HepG2 (cell line): ENCODE results near the gene PRKN. TPM values are rescaled to one million over a fixed set of nuclear protein-coding genes. Genes with fewer than 3 reads are reported as not detected.

Experiments used
- ATAC-seq: fragments of 200-7000 bp; cut with Tn5 transposase; 3 replicates; pipeline ENCODE4 v1.9.1; 2020; ENCODE audit warnings: mild to moderate bottlenecking, moderate library complexity
- BruUV-seq: library from RNA; stranded (reverse); fragments of 400-500 nt; replicated peaks from 2 replicates; lab custom pipeline; 2021; lab: Mats Ljungman, UMichigan
- CTCF ChIA-PET: fragments of 300-600 bp; formaldehyde crosslinking; extraction: SDS; loops from one replicate; lab custom pipeline; 2021; ENCODE audit warnings: low total read pairs, inconsistent platforms, low intra/inter-chr PET ratio; lab: Yijun Ruan, JAX
- POLR2A ChIA-PET: fragments of 350-600 bp; sonication (Branson Sonifier 250); formaldehyde crosslinking; loops from one replicate; lab custom pipeline; 2020; ENCODE audit warnings: antibody characterized with exemption, inconsistent platforms; lab: Yijun Ruan, JAX
- DNase-seq: peaks from one replicate; pipeline ENCODE4 v3.0.0-alpha.2; 2015; ENCODE audit warnings: low spot score
- FAIRE-seq: peaks from 3 replicates; lab custom pipeline; 2011; peaks lifted over from hg19 to GRCh38; lab: Jason Lieb, UNC
- H2AFZ ChIP-seq: one replicate; pipeline ENCODE4 v1.6.1; 2011; ENCODE audit warnings: low read length, inconsistent platforms
- H3K27ac ChIP-seq: fragments of 300-600 bp; 3 replicates; pipeline ENCODE4 v1.8.0; 2011; ENCODE audit warnings: mixed run types, mild to moderate bottlenecking, mixed read lengths, low read length, inconsistent platforms; ENCODE audit not compliant: insufficient read depth; ENCODE audit errors: extremely low read length
- H3K27me3 ChIP-seq, 2 experiments: fragments of 200-600 bp in 1 of 2; 2 replicates in 1 of 2; 3 replicates in 1 of 2; pipeline versions ENCODE4 v1.6.0 to v1.8.0; 2011; ENCODE audit warnings: low read length in 2 of 2, mild to moderate bottlenecking in 2 of 2, moderate library complexity in 2 of 2, inconsistent platforms in 1 of 2; ENCODE audit not compliant: insufficient read depth in 2 of 2, control insufficient read depth in 1 of 2
- H3K36me3 ChIP-seq, 2 experiments: fragments of 200-600 bp in 1 of 2; replicated peaks in 1 of 2; 2 replicates in 1 of 2; 3 replicates in 1 of 2; pipeline versions ENCODE4 v1.5.1 to v1.8.0; 2011; ENCODE audit warnings: low read length in 2 of 2, inconsistent platforms in 1 of 2; ENCODE audit not compliant: insufficient read depth in 2 of 2, control insufficient read depth in 1 of 2
- H3K4me1 ChIP-seq: 2 replicates; pipeline ENCODE4 v1.5.1; 2012; ENCODE audit warnings: low read length, inconsistent platforms; ENCODE audit not compliant: insufficient read depth
- H3K4me2 ChIP-seq: 2 replicates; pipeline ENCODE4 v1.6.0; 2011; ENCODE audit warnings: low read depth, low read length, inconsistent platforms
- H3K4me3 ChIP-seq, 3 experiments: fragments of 200-600 bp in 1 of 3; sonication (generic), shearing (Covaris generic) in 1 of 3; replicated peaks in 1 of 3; 2 replicates each; pipeline ENCODE4 v1.5.1; 2011 to 2016; ENCODE audit warnings: low read length in 3 of 3, inconsistent platforms in 2 of 3, low read depth in 2 of 3, mild to moderate bottlenecking in 2 of 3, control low read depth in 1 of 3, mixed read lengths in 1 of 3; ENCODE audit not compliant: insufficient read depth in 1 of 3
- H3K79me2 ChIP-seq: one replicate; pipeline ENCODE4 v1.6.1; 2011; ENCODE audit warnings: low read length, inconsistent platforms; ENCODE audit not compliant: insufficient read depth
- H3K9ac ChIP-seq: 2 replicates; pipeline ENCODE4 v1.6.0; 2011; ENCODE audit warnings: mild to moderate bottlenecking, low read depth, low read length, inconsistent platforms; ENCODE audit not compliant: insufficient read depth
- H3K9me3 ChIP-seq: 2 replicates; pipeline ENCODE4 v1.5.1; 2012; ENCODE audit warnings: mild to moderate bottlenecking, low read length
- H4K20me1 ChIP-seq: 2 replicates; pipeline ENCODE4 v1.6.0; 2011; ENCODE audit warnings: inconsistent platforms, mild to moderate bottlenecking, low read length, moderate library complexity; ENCODE audit not compliant: insufficient read depth
- ARID2 ChIP-seq: sonication (generic); formaldehyde crosslinking; IDR thresholded peaks from 2 replicates; pipeline ENCODE4 v1.8.1; 2022; ENCODE audit warnings: mild to moderate bottlenecking, missing genetic modification reagents, borderline replicate concordance
- ELF3 ChIP-seq: IDR thresholded peaks from 2 replicates; pipeline ENCODE4 v1.6.1; 2016; ENCODE audit warnings: missing genetic modification reagents, missing compliant biosample characterization
- EP300 ChIP-seq, 3 experiments: sonication (generic) in 1 of 3; formaldehyde crosslinking in 1 of 3; IDR thresholded peaks; 2 replicates each; pipeline versions ENCODE4 v1.5.1 to v1.6.1; 2011 to 2020; ENCODE audit warnings: low read depth in 2 of 3, low read length in 2 of 3, borderline replicate concordance in 1 of 3, improper control_type of control experiment in 1 of 3, mild to moderate bottlenecking in 1 of 3, missing genetic modification reagents in 1 of 3, moderate library complexity in 1 of 3
- ERF ChIP-seq: IDR thresholded peaks from 2 replicates; pipeline ENCODE4 v1.6.1; 2018; ENCODE audit warnings: missing biosample characterization, missing genetic modification reagents
- GATAD1 ChIP-seq: IDR thresholded peaks from 2 replicates; pipeline ENCODE4 v1.6.1; 2016; ENCODE audit warnings: missing genetic modification reagents, missing compliant biosample characterization
- KAT8 ChIP-seq: IDR thresholded peaks from 2 replicates; pipeline ENCODE4 v1.6.1; 2016; ENCODE audit warnings: missing genetic modification reagents, missing compliant biosample characterization
- PAX8 ChIP-seq: sonication (generic); formaldehyde crosslinking; IDR thresholded peaks from 2 replicates; pipeline ENCODE4 v1.8.0; 2022; ENCODE audit warnings: mild to moderate bottlenecking, missing genetic modification reagents, borderline replicate concordance
- PCBP2 ChIP-seq: fragments of 200-400 bp; formaldehyde crosslinking; optimal IDR thresholded peaks from 2 replicates; pipeline ENCODE3; 2018; ENCODE audit warnings: low read length, low read depth; ENCODE audit not compliant: poor library complexity, severe bottlenecking
- SIN3B ChIP-seq: fragments of 150-350 bp; IDR thresholded peaks from 2 replicates; pipeline ENCODE4 v1.6.1; 2014; ENCODE audit warnings: low read length
- ZBTB38 ChIP-seq: sonication (generic); formaldehyde crosslinking; IDR thresholded peaks from 2 replicates; pipeline ENCODE4 v1.5.1; 2020; ENCODE audit warnings: mild to moderate bottlenecking, missing genetic modification reagents
- ZNF616 ChIP-seq: sonication (generic); formaldehyde crosslinking; IDR thresholded peaks from 2 replicates; pipeline ENCODE4 v1.5.0; 2020; ENCODE audit warnings: low read depth, mild to moderate bottlenecking, missing genetic modification reagents
- ZNF709 ChIP-seq: sonication (generic); formaldehyde crosslinking; IDR thresholded peaks from 2 replicates; pipeline ENCODE4 v1.5.0; 2020; ENCODE audit warnings: mild to moderate bottlenecking, missing genetic modification reagents
- WGBS: methylation state at CpG from one replicate; pipeline ENCODE4 v1.1.6; 2017; ENCODE audit warnings: low lambda C conversion rate; 5-methylcytosine and 5-hydroxymethylcytosine counted together
- in situ Hi-C: cut with HindIII; loops from 2 replicates; pipeline ENCODE4 v1.10.0; 2017; ENCODE audit warnings: low pct_unique_long_range_greater_than_20kb; ENCODE audit not compliant: extremely low pct_ligation_motif_present
- intact Hi-C: fragments of 100-400 bp; cut with micrococcal nuclease; formaldehyde crosslinking; loops from one replicate; pipeline ENCODE4 v1.10.0; 2022; ENCODE audit not compliant: unreplicated experiment
- polyA plus RNA-seq, 8 experiments: library from polyadenylated mRNA; depleted of rRNA in 3 of 8; stranded (reverse) in 7 of 8; unstranded in 1 of 8; fragments of >200 nt; fragmentation: Illumina TruSeq in 4 of 8; extraction: Trizol in 4 of 8; gene quantifications; 2 replicates each; pipeline versions ENCODE4 v1.2.1 to v1.2.3, GENCODE V29; 2011 to 2016; ENCODE audit warnings: low read depth in 4 of 8, missing spikeins in 1 of 8, mixed read lengths in 1 of 8; ENCODE audit not compliant: insufficient read depth in 1 of 8
- total RNA-seq, 5 experiments: library from RNA; depleted of rRNA; stranded (reverse); fragments of >200 nt; fragmentation: Illumina TruSeq; extraction: Trizol; gene quantifications; 2 replicates each; pipeline ENCODE4 v1.2.3, GENCODE V29; 2016; ENCODE audit warnings: low read depth in 1 of 5
- TF ChIP-seq, protein P1 (sequence below): sonication (generic); formaldehyde crosslinking; IDR thresholded peaks from 2 replicates; pipeline ENCODE4 v1.4.0; 2020; ENCODE audit warnings: missing genetic modification reagents
- TF ChIP-seq, protein P2 (sequence below): sonication (generic); formaldehyde crosslinking; IDR thresholded peaks from 2 replicates; pipeline ENCODE4 v1.5.1; 2020; ENCODE audit warnings: missing genetic modification reagents, mild to moderate bottlenecking, borderline replicate concordance
- TF ChIP-seq, protein P3 (sequence below): fragments of 450-650 bp; IDR thresholded peaks from 2 replicates; pipeline ENCODE4 v1.6.1; 2017; ENCODE audit warnings: mild to moderate bottlenecking
- TF ChIP-seq, protein P4 (sequence below): sonication (generic); formaldehyde crosslinking; IDR thresholded peaks from 2 replicates; pipeline ENCODE4 v1.4.0; 2020; ENCODE audit warnings: missing genetic modification reagents, borderline replicate concordance

PRKN gene
- total and polyA plus RNA-seq, 2 of the 13 experiments (the other 11 are each of a cell fraction or from before 2014, with no cell fraction given): 0.31 to 0.44 TPM

GRCh38 chr6:162156146-162156545 is 571.4 kb downstream of the PRKN start:
- in situ Hi-C loops: no loop called here
- Histone ChIP-seq H3K36me3 (no peaks in the 10 kb centered on the region), H3K4me1 (no peaks in the 10 kb centered on the region), H3K27me3 (no peaks in the 10 kb centered on the region), H2AFZ (no peak overlapping the region), H3K9me3 (peaks cover 6% of the 10 kb centered on the region; the same call in 1 of the 2 replicates), H3K79me2 (no peaks in the 10 kb centered on the region), H4K20me1 (no peaks in the 10 kb centered on the region), H3K4me2 (no peak overlapping the region), H3K27ac (no peak overlapping the region), H3K9ac (no peak overlapping the region), H3K4me3 (no peak overlapping the region)
- ATAC-seq: no peak
- DNase-seq: no peak
- ChIA-PET POLR2A (no interaction called here), CTCF (no interaction called here)
- intact Hi-C loops: no loop called here
- WGBS: 3% methylated on average over 2 of the region's 2 CpGs
- no TSS peak for BruUV-seq
- FAIRE-seq: no peak
- no peak for TF ChIP-seq PCBP2
- TF ChIP-seq KAT8: no peak
- TF ChIP-seq, protein P1, sequence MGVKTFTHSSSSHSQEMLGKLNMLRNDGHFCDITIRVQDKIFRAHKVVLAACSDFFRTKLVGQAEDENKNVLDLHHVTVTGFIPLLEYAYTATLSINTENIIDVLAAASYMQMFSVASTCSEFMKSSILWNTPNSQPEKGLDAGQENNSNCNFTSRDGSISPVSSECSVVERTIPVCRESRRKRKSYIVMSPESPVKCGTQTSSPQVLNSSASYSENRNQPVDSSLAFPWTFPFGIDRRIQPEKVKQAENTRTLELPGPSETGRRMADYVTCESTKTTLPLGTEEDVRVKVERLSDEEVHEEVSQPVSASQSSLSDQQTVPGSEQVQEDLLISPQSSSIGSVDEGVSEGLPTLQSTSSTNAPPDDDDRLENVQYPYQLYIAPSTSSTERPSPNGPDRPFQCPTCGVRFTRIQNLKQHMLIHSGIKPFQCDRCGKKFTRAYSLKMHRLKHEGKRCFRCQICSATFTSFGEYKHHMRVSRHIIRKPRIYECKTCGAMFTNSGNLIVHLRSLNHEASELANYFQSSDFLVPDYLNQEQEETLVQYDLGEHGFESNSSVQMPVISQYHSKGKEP (CRISPR knock-in tag): no peak
- TF ChIP-seq ERF (CRISPR knock-in tag): no peak
- no peak for TF ChIP-seq GATAD1 (CRISPR knock-in tag)
- TF ChIP-seq, protein P2, sequence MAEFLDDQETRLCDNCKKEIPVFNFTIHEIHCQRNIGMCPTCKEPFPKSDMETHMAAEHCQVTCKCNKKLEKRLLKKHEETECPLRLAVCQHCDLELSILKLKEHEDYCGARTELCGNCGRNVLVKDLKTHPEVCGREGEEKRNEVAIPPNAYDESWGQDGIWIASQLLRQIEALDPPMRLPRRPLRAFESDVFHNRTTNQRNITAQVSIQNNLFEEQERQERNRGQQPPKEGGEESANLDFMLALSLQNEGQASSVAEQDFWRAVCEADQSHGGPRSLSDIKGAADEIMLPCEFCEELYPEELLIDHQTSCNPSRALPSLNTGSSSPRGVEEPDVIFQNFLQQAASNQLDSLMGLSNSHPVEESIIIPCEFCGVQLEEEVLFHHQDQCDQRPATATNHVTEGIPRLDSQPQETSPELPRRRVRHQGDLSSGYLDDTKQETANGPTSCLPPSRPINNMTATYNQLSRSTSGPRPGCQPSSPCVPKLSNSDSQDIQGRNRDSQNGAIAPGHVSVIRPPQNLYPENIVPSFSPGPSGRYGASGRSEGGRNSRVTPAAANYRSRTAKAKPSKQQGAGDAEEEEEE: no peak
- TF ChIP-seq, protein P3, sequence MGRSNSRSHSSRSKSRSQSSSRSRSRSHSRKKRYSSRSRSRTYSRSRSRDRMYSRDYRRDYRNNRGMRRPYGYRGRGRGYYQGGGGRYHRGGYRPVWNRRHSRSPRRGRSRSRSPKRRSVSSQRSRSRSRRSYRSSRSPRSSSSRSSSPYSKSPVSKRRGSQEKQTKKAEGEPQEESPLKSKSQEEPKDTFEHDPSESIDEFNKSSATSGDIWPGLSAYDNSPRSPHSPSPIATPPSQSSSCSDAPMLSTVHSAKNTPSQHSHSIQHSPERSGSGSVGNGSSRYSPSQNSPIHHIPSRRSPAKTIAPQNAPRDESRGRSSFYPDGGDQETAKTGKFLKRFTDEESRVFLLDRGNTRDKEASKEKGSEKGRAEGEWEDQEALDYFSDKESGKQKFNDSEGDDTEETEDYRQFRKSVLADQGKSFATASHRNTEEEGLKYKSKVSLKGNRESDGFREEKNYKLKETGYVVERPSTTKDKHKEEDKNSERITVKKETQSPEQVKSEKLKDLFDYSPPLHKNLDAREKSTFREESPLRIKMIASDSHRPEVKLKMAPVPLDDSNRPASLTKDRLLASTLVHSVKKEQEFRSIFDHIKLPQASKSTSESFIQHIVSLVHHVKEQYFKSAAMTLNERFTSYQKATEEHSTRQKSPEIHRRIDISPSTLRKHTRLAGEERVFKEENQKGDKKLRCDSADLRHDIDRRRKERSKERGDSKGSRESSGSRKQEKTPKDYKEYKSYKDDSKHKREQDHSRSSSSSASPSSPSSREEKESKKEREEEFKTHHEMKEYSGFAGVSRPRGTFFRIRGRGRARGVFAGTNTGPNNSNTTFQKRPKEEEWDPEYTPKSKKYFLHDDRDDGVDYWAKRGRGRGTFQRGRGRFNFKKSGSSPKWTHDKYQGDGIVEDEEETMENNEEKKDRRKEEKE: no peak
- TF ChIP-seq ARID2 (CRISPR knock-in tag): no peak
- TF ChIP-seq ZNF709 (CRISPR knock-in tag): no peak
- TF ChIP-seq ZNF616 (CRISPR knock-in tag): no peak
- no peak for TF ChIP-seq EP300 (IDR thresholded peaks at IDR 0.05; ENCODE audit: low read depth in 2 of 2, low read length in 2 of 2)
- TF ChIP-seq EP300 (CRISPR knock-in tag; IDR thresholded peaks at IDR 0.05; ENCODE audit: borderline replicate concordance): no peak
- no peak for TF ChIP-seq ELF3 (CRISPR knock-in tag)
- TF ChIP-seq ZBTB38: no peak
- no peak for TF ChIP-seq PAX8
- TF ChIP-seq, protein P4, sequence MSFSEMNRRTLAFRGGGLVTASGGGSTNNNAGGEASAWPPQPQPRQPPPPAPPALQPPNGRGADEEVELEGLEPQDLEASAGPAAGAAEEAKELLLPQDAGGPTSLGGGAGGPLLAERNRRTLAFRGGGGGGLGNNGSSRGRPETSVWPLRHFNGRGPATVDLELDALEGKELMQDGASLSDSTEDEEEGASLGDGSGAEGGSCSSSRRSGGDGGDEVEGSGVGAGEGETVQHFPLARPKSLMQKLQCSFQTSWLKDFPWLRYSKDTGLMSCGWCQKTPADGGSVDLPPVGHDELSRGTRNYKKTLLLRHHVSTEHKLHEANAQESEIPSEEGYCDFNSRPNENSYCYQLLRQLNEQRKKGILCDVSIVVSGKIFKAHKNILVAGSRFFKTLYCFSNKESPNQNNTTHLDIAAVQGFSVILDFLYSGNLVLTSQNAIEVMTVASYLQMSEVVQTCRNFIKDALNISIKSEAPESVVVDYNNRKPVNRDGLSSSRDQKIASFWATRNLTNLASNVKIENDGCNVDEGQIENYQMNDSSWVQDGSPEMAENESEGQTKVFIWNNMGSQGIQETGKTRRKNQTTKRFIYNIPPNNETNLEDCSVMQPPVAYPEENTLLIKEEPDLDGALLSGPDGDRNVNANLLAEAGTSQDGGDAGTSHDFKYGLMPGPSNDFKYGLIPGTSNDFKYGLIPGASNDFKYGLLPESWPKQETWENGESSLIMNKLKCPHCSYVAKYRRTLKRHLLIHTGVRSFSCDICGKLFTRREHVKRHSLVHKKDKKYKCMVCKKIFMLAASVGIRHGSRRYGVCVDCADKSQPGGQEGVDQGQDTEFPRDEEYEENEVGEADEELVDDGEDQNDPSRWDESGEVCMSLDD (CRISPR knock-in tag): no peak
- no peak for TF ChIP-seq SIN3B
